Umbilical cord (tissue), 2 donors: ENCODE data around the gene FABP3. TPM values are rescaled to one million over a fixed set of nuclear protein-coding genes. Genes with fewer than 3 reads are reported as not detected.
A peak's percentile ranks its signal among the peaks of the same experiment; 100 is the strongest.

Source experiments
- DNase-seq: peaks from one replicate; pipeline ENCODE4 v3.0.0-alpha.2; 2015; ENCODE audit warnings: low spot score
- total RNA-seq: library from RNA; depleted of rRNA; stranded (reverse); fragments of >200 nt; gene quantifications from one replicate; pipeline ENCODE4 v1.2.3, GENCODE V29; 2014; ENCODE audit warnings: low replicate concordance; ENCODE audit not compliant: insufficient read depth

FABP3 gene
- total RNA-seq, result 15.9 TPM

DNA sequence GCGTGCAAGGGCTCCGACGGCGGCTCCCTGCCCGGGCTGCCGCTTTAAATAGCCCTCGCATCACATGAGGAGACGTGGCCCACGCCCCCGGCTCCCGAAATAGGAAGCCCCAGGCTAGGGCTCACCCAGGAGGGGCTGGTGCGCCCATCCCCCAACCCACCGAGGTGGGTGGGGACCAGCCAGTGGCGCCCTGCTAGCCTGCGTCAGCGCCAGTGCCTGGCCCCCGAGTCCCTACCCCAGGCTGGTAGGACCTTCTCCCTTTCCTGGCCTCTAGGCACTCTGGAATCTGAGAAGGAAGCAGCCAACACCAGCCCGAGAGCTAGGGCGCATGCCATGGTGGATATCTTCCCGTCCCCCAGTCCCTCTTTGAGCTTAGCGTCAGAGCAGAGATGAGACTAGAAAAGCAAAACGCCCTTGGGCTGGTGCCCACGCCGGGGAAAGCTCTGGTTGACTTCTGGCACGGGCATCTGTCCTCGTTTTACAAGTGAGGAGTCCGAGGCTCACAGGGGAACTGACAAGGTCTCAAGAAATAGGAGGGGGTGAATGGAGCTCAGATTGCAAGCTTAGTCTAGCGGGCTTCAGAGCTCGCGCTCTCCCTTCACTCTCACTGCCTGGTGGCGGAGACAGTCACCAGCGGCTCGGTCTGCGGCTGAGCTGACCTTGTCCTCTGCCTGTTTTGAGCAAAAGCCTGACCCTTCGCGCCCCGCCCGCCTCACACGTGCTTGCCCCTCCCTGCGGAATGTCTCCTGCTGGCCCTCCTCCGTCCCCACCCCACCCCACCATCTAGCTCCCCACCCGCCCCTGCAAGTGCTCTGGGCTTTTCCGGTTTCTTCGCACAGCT is at the start of gene FABP3:
Gene FABP3 (minus strand): TSS at position 21 of the 841 bp plus-strand sequence. CDS start 62 bp downstream, outside the sequence.
- peak; percentile 86 for DNase-seq

DNA sequence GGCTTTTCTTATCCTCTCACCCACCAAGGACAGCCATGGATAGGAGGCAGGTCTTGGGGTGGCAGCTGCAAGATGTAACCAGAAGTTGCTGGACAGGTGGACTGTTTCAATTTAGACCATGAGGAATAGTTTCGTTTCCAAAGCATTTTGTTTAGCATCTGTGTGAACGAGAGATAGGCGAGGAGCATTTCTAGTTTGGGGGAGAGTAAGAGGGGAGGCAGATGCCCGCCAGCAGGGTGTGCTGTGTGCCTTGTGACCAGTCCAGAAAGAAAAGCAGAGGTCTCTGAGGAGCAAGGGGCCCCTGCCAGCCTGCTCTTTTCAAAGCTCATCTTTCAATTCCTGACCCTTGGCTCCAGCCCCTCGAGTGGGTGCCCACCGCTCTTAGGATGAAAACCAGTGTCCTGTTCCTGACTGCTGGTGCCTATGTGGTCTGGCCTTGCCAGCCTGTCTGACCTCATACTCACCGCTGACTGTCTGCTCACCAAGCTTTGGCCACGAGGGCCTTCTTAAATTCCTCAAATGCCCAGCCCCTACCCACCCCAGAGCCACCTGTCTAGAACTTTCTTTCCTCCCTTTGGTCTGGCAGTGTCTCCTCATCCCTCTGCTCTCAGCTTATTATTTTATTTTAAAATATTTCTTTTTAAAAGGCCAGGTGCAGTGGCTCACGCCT is 48.6 kb upstream of the FABP3 start:
- no peak for DNase-seq

DNA sequence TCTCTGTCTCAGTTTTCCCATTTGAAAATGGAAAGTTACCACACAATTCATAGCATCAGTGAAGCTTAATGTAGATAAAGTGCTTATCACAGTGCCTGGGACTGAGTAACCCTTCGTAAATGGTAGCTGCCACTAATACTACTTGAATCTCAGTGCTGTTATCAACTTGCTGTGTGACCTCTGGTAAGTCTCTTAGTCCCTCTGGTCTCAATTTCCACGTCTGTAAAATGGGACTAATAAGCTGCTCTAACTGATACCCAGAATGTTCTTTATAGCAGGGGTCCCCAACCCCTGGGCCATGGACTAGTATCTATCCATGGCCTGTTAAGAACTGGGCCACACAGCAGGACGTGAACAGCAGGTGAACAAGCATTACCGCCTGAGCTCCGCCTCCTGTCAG is 47.8 kb upstream of the FABP3 start:
- no peak for DNase-seq

DNA sequence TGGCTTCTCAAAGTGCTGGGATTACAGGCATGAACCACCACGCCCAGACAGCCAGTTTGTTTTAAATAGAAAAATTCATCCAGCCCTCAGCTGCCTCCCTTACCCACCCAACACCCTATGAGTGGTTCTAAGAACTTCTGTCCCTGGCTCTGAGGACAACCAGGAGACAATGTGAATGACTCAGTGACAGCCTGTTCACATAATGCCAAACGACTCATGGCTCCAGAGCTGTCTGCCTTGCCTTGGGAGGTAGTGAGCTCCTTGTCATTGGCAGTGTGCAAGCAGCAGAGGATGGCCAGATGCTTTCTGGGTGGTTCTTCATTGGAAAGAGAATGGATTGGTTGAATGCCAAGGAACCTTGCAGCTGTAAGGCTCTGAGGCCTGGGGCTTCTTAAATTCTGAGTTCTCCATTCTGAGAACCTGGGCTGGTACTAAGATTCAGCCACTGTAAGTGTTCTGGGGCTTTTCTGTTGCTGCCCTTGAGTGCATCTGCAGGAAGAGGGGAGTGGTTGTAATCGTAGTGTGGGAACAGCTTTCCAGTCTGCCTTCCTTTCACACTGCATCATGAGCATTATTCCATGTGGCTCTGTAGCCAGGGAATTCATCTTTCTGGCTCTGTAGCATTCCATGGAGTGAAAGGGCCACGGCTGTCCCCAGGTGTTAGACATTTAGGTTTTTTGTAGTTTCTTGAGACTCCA is 45.9 kb upstream of the FABP3 start:
- DNase-seq, result no peak

DNA sequence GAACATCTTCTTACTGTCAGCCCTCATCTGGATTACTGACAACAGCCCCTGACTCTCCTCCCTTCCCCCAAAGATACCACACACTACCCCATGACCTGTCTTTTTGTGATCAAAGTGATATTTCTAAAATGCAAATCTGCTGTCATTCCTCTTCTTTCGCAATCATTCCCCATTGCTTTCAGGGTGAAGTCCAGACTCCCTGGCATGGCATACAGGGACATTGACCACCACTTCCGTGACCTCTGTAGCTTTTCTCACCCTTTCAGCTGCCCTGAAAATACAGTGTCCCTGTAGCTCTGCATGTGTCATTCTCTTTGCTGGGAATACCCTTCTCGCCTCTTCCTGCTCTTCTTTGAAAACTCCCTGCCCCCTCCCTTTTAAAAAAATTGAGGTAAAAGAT is 44.3 kb upstream of the FABP3 start:
- DNase-seq, result no peak

DNA sequence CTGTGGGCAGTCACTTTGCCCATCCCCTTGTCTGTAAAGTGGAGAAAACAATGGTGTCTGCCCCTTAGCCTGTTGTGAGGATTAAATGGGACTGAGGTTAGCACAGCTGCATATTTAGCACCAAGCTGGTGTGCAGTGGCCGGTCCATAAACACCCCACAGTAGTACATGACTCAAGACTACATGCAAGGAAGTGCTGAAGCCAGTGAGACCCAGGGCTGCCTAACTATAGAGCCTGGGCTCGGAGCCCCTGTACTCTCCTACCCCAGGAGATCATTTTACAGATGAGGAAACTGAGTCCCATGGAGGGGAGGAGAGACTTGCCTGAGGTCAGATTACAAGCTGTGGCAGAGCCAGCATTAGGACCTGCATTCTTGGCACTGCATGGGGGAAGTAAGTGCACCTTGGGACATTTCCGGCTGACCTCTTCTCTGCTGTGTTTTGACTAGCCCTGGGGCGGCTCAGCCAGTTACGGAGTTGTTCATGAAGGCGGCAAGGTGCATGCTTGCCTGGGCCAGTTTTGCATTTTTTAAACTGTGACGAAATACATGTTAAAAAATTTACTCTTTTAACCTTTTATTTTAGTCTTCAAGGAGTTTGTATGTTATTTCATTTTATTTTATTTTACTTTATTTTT is 43.3 kb upstream of the FABP3 start:
- no peak for DNase-seq

DNA sequence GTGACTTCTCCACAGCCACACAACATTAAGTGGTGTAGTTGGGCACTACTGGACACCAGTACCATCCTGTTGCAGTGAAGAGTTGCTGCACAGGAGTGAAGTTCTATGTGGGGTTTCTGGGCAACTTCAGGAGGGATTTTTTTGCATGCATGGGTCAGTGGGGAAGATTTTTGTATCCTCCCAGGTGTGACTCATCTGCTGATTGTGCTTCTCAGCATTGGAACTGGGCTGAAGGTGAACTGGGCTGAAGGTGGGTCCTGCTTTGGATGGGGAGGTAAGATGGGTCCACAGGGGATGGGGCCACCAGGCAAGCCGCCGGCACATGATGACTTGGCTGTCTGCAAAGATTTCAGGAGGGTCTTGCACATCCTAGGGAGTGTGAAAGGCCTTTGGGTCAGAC is 42.8 kb upstream of the FABP3 start:
- no peak for DNase-seq

DNA sequence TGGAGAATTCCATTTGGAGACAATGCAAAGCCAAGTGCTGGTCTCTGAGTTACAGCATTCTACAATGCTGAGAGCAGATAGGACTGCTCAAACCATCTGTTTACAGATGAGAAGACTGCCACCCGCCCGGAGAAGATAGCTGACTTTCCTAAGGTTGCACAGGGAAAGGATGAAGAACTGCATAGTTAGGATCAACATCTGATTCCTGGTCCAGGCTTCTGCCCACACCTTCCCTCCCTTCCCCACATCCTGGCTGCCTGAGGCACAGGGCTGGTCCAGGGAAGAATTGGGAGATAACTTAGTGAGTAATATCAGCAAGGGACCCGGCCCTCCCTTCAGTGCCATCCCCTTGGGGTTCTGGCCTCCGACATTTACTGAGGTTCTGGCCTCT is 42.1 kb upstream of the FABP3 start:
- no peak for DNase-seq

DNA sequence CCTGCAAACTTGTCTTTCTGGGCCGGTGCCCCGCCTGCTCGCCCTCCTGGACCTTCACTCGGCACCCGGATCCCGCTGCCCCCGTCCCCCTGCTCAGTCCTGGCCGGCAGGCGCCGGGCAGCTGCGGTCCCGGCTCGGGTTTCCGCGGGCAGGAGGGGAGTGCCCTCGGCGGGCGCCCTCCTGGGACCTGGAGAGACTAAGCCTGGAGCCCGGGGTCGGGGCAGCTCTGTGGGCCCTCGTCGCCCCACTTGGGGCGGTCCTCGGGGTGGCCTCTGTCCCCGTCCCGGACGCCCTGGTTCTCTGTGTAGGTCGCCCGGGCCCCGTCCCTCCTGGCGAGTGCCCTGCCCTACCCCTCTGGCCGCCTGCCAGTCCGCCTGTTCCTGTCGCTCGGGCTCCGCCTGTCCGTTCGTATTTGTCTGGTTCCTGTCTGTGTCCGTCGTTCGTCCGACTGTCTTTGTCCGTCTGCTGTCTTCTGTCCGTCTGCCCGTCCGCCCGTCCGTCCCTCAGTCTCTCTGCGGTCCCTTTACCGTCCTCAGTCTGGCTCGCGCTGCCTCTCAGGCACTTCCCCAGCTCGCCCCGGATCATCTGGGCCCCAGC is 40.6 kb upstream of the FABP3 start:
- DNase-seq, result no peak

DNA sequence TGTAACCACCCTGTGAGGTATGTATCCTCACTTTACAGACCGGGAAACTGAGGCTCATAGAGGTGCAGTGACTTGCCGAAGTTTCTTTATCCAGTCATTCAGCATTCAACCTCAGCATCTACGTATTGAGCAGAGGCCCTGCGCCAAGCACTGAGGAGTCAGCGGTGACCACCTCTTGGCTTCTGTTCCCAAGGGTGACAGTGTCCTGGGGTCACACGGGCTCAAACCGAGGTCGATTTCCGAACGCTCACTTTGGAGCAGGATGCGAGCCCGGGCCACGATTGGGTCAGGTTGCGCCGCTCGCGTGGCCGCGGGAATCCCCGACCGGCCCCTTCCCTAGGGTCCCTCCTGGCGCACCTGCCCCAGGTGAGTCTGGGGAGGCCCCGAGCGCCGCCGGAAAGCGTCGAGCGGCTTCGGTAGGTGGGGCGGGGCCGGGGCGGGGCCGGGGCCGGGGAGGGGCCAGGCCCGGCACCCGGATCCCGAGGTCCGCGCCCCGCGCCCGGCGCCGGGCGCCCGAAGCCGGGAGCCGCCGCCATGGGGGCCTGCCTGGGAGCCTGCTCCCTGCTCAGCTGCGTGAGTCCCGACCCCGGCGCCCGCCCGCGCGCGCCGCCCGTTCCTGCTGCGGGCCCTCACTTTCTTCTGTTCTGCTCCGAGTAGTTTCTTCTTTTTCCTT is 40.0 kb upstream of the FABP3 start, which contains the start of gene SERINC2:
Gene SERINC2 (plus strand): TSS at position 482 of the 673 bp plus-strand sequence. CDS start 53 bp downstream, at position 535.
- no peak for DNase-seq

DNA sequence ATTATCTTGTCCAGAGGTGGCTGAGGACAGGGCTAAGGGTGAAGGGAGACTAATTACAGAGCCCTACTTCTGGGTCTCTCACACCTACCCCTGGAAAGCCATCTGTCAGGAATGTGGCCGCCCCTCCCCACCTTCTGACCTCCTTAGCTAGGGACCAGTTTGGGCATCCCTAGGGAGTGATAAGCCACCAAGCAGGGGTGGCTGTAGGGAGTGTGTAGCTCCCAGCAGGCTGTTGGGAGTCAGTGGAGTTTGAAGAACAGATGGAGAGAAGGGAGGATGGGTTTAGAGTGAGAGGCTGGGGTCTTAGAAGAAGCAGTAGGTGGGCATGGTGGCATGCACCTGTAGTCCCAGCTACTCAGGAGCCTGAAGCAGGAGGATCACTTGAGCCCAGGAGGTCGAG is 39.3 kb upstream of the FABP3 start:
- DNase-seq, result no peak

DNA sequence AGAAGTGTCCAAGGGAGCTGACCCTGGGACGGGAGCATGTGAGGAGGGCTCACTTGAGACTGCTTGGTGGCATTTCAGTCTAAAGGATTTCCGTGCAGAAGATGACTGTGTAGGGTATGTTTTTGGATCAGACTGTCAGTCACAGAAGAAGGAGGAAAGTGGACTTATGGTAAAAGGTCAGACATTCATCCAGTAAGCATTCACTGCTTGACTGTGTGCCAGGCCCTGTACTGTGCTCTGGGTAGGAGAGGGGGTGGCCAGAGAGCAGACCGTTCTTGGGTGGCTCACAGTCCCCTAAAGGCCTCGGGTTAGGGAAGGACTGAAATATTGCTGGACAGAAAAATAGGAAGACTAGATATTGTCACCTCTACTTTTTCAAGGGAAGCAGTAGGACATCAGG is 38.0 kb upstream of the FABP3 start:
- no peak for DNase-seq

DNA sequence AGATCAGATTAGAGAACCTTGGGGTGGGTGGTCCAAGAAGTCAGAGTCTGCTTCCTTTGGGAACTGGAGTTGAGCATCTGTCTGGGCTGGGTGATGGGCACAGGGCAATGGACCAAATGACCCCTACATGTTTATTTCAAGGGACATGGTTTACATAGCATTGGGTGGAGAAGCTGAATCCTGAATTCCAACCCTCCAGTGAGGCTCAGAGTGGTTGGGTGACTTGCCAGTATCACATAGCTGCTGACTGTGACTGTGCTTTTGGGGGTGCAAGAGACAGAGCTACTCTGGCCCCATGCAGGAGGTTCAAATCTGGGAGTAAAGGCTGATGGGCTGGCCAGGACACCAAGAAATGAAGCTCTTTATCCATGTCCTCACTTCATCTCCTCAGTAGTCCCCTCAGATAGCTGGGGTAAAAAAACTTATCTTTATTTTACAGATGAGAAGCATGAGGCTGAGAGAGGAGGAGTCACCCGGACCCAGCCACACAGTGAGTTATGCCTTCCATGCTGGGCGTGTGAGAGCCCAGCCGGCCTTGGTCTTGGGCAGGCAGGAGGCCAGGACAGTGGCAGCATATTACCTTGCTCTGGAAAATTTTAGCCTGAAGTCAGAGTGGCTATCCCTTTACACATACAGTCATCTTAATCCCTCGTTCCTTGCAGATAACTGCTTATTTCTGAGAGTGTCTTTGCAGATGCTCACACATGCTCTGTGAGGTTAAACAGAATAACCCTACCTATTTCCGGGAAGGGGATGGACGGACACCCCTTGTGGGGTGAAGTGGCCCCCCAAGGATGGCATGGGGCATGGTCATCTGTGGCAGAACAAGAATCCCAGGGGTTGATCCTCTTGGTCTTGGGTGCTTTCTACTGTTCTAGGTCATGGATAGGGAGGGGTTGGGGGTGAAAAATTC is 37.3 kb upstream of the FABP3 start:
- DNase-seq, result no peak

DNA sequence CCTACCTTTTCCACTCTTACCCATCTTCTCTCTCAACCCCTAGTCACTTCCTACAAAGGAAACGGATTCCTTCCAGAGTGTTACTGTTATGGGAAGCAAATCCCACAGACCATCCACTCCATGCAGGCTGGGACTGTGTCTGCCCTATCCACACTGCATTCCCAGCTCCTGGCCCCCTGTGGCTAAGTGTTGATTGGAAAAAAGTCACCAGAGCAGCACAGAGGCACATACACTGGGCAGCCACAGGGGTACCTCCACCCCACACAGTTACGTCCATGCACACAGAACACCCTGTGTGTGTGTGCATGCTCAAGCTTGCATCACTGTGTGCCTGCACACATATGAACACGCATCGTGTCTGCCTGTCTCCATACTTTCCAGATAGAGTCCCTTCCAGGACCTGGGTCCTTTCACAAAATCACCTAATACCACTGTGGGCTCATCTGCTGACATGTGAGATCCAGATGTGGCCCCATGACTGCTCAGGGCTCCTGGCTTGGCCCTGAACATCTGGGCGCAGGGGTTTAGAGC is 36.0 kb upstream of the FABP3 start:
- no peak for DNase-seq

DNA sequence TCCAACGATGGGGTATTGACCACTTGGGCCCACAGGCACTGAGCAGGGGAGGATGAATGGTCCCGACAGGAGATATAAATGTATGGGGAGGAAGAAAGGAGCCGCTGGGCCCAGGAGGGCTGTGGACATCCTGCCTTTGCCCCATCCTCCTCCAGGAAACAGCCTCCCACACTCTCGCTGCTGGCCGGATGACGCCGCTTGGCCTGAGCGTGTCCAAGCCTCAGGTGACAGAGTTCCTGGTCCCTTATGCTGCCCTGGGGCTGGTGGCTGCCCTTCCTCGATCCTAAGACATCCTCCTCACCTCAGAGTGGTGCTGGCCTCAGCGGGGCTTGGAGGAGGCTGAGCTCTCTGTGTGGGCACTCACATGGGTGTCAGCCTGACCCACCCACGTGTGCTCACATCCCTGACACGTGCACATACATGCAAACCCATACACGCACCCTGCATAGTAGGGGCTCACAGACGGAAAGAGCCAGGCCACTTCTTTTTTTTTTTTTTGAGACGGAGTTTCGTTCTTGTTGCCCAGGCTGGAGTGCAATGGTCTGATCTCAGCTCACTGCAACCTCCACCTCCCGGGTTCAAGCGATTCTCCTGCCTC is 34.3 kb upstream of the FABP3 start:
- no peak for DNase-seq

DNA sequence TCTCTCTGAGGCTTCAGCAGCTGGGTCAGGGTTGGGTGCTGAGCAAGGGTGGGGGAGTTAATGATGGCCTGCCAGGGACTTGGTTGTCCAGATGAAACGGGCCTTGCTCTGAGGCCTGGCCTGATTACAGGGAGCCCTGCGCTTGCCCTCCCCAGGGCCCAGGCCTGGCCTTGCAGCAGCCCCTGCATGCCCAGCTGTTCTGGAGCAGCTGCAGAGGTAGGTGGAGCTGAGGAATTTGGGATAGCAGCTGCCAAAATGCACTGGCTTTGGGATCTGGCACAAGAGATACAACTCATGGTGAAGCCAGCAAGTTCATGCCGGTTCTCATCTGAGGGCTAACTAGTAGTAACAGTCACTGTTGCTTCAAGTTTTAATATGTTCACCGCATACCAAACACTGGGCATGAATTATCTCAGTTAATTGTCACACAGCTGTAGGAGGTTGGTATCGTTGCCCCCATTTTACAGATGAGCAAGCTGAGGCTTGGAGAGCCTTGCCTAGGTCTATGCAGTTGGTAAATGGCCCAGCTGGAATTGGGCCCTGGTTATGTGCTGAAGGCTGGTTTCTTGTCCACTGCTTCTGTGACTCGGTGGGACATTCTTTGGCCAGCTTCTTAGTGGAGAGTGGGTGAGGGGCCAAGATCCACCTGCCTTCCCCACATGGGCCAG is 32.8 kb upstream of the FABP3 start:
- no peak for DNase-seq

DNA sequence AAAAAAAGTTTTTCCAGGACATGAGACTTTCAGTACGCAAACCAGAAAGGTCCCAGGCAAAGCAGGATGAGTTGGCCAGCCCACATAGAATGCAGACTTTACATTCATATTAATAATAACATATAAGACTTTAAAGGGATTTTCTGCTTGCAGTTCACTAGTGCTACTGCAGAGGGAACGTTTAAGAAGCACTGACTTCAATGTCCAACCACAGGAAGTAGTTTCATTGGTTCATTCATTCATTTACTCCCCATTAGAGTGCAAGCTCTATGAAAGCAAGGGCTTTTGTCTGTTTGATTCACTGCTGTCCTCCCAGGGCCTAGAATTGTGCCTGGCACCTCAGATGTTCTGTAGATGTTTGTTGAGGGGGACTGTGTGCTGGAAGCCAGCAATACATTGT is 28.4 kb upstream of the FABP3 start:
- no peak for DNase-seq

DNA sequence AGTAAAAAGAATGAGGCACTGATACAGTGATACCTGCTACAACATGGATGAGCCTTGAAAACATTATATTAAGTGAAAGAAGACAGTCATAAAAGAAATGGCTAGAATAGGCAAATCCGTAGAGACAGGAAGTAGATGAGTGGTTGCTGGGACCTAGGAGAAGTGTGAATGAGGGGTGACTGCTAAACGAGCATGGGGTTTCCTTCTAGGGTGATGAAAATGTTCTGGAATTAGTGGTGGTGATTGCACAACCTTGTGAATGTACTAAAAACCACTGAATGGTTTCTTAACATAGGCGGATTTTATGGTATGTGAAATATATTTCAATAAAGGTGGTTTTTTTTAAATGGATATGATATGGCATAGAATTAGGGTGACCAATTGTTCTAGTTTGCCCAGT is 27.5 kb upstream of the FABP3 start:
- no peak for DNase-seq

DNA sequence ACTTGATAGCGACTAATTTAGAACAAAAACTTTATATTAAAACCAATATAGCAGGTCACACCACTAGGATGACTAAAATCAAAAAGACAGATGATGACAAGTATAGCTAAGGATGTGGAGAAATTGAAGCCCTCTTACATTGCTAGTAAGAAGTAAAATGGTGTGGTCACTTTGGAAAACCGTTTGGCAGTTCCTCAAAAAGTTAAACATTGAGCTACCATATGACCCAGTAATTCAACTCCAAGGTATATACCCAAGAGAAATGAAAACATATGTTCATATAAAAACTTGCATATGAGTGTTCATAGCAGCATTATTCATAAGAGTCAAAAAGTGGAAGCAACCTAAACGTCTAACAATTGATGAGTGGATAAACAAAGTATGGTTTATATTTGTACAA is 27.1 kb upstream of the FABP3 start:
- no peak for DNase-seq
